WTC11 (cell line): ENCODE results near the gene MAGEF1.

Source experiments
- ATF3 ChIP-seq: sonication (generic); formaldehyde crosslinking; conservative IDR thresholded peaks from 2 replicates; pipeline ENCODE4 v1.8.1; 2022; ENCODE audit warnings: mild to moderate bottlenecking, missing genetic modification reagents
- CREB1 ChIP-seq: sonication (generic); formaldehyde crosslinking; IDR thresholded peaks from 2 replicates; pipeline ENCODE4 v1.8.0; 2023; ENCODE audit warnings: mild to moderate bottlenecking, missing genetic modification reagents
- CTCF ChIP-seq: fragments of 200-600 bp; IDR thresholded peaks from 2 replicates; pipeline ENCODE4 v1.8.0; 2022; ENCODE audit warnings: antibody characterized with exemption
- EMX1 ChIP-seq: fragments of 250-450 bp; sonication (Bioruptor Pico); IDR thresholded peaks from 2 replicates; pipeline ENCODE4 v1.8.0; 2021; ENCODE audit warnings: mild to moderate bottlenecking
- FOXJ3 ChIP-seq: sonication (generic); formaldehyde crosslinking; IDR thresholded peaks from 2 replicates; pipeline ENCODE4 v1.9.0; 2021; ENCODE audit warnings: missing genetic modification reagents, mild to moderate bottlenecking, borderline replicate concordance
- FOXP1 ChIP-seq: sonication (generic); formaldehyde crosslinking; IDR thresholded peaks from 2 replicates; pipeline ENCODE4 v1.8.0; 2022; ENCODE audit warnings: missing genetic modification reagents, mild to moderate bottlenecking, moderate library complexity, borderline replicate concordance
- NR3C1 ChIP-seq: sonication (generic); formaldehyde crosslinking; conservative IDR thresholded peaks from 2 replicates; pipeline ENCODE4 v1.8.1; 2023; ENCODE audit warnings: low read depth, mild to moderate bottlenecking, missing genetic modification reagents
- PRDM15 ChIP-seq: sonication (generic); formaldehyde crosslinking; IDR thresholded peaks from 2 replicates; pipeline ENCODE4 v1.8.0; 2022; ENCODE audit warnings: missing genetic modification reagents
- ZNF416 ChIP-seq: fragments of 250-450 bp; sonication (Bioruptor Pico); IDR thresholded peaks from 2 replicates; pipeline ENCODE4 v1.9.0; 2021; ENCODE audit warnings: mild to moderate bottlenecking, inconsistent platforms
- TF ChIP-seq, protein P1 (sequence below): sonication (generic); formaldehyde crosslinking; IDR thresholded peaks from 2 replicates; pipeline ENCODE4 v1.8.1; 2022; ENCODE audit warnings: mild to moderate bottlenecking, missing genetic modification reagents, moderate library complexity, borderline replicate concordance
- TF ChIP-seq, protein P2 (sequence below): sonication (generic); formaldehyde crosslinking; IDR thresholded peaks from 2 replicates; pipeline ENCODE4 v1.8.0; 2022; ENCODE audit warnings: mild to moderate bottlenecking, missing genetic modification reagents

DNA sequence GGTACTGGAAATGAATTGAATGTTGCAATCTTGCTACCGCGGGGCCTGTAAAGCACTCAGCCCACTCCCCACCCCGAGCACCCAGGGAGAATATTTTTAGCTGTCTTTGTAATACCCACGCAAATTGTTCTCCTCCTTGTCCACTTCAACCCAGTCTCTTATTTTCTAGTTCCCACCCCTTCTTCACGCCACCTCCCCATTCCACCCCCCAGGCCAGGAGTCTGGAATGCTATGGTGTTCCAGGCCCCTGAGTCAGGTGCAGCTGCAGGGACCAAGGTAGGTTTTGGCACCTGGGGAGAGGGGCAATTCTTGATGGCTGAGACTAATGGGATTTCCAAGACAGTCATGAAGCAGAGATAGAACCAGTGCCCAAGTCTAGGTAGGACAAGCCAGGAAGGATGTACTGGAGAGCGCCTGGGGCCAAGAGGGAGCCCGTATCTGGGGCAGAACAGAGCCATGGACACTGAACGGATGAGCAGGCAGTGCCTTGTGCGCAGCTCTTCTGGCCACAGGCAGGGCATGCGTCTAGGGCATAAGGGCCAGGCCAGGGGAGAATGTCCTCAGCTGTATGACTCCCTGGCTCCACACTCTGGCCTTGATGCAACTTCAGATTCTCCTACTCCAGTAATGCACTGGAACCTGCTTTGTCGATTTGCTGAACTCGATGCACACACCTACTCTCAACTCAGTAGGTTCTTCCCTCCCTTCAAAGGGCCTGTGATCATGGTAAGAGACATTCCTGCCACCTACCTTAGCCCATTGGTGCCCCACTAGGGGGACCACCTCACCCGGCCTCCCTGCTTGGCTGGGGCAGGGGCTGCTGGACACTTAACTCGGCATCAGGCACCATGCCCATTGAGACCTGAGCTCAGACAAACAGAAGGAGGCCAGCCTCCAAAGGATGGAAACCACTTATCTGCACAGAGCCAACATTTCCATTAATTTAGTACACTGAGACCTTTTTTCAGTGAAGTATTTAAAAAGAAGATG lies 34.6 kb upstream of the MAGEF1 start:
- TF ChIP-seq ATF3 (CRISPR knock-in tag) (no peak), FOXP1 (CRISPR knock-in tag) (no peak), CTCF (no peak), PRDM15 (CRISPR knock-in tag) (no peak), NR3C1 (CRISPR knock-in tag) (no peak), ZNF416 (no peak), EMX1 (CRISPR knock-in tag) (no peak), FOXJ3 (no peak), CREB1 (no peak)
- TF ChIP-seq, protein P1, sequence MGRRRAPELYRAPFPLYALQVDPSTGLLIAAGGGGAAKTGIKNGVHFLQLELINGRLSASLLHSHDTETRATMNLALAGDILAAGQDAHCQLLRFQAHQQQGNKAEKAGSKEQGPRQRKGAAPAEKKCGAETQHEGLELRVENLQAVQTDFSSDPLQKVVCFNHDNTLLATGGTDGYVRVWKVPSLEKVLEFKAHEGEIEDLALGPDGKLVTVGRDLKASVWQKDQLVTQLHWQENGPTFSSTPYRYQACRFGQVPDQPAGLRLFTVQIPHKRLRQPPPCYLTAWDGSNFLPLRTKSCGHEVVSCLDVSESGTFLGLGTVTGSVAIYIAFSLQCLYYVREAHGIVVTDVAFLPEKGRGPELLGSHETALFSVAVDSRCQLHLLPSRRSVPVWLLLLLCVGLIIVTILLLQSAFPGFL, result no peak
- TF ChIP-seq, protein P2, sequence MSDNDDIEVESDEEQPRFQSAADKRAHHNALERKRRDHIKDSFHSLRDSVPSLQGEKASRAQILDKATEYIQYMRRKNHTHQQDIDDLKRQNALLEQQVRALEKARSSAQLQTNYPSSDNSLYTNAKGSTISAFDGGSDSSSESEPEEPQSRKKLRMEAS (CRISPR knock-in tag), result no peak
